Suprapubic skin (tissue), 4 donors: ENCODE results near the gene RNGTT. TPM values are rescaled to one million over a fixed set of nuclear protein-coding genes. Genes with fewer than 3 reads are reported as not detected.

Experiments
- DNase-seq, 2 donors: peaks; one replicate each; pipeline ENCODE4 v3.0.0-alpha.2; 2019; ENCODE audit warnings: low spot score in 2 of 2
- H3K27ac ChIP-seq: fragments of 200-600 bp; sonication (generic); one replicate; pipeline ENCODE4 v1.5.1; 2019
- H3K27me3 ChIP-seq: fragments of 200-600 bp; sonication (generic); one replicate; pipeline ENCODE4 v1.5.1; 2019
- H3K36me3 ChIP-seq: fragments of 200-600 bp; sonication (generic); one replicate; pipeline ENCODE4 v1.5.1; 2019
- H3K4me1 ChIP-seq: fragments of 200-600 bp; sonication (generic); one replicate; pipeline ENCODE4 v1.5.1; 2019
- H3K4me3 ChIP-seq: fragments of 200-600 bp; sonication (generic); one replicate; pipeline ENCODE4 v1.5.1; 2019; ENCODE audit warnings: mild to moderate bottlenecking
- H3K9me3 ChIP-seq: fragments of 200-600 bp; sonication (generic); one replicate; pipeline ENCODE4 v1.5.1; 2019
- CTCF ChIP-seq, 2 donors: fragments of 200-600 bp in 1 of 2; fragments of 450-650 bp in 1 of 2; sonication (generic) in 1 of 2; IDR thresholded peaks; one replicate each; pipeline ENCODE4 v1.5.1; 2016 to 2019; ENCODE audit warnings: antibody characterized with exemption in 2 of 2, mild to moderate bottlenecking in 1 of 2, moderate library complexity in 1 of 2
- EP300 ChIP-seq: sonication (generic); formaldehyde crosslinking; IDR thresholded peaks from one replicate; pipeline ENCODE4 v1.6.1; 2017; ENCODE audit warnings: antibody characterized with exemption
- POLR2A ChIP-seq, 2 donors: fragments of 450-650 bp; IDR thresholded peaks; one replicate each; pipeline ENCODE4 v1.6.1; 2017; ENCODE audit warnings: antibody characterized with exemption in 2 of 2, mild to moderate bottlenecking in 2 of 2, moderate library complexity in 2 of 2
- POLR2AphosphoS5 ChIP-seq, 3 donors: sonication (generic); formaldehyde crosslinking; IDR thresholded peaks; one replicate each; pipeline ENCODE4 v1.6.1; 2017; ENCODE audit warnings: antibody characterized with exemption in 3 of 3
- WGBS: methylation state at CpG from one replicate; pipeline ENCODE4 v1.1.5; 2018; 5-methylcytosine and 5-hydroxymethylcytosine counted together
- total RNA-seq, 4 donors: library from RNA; depleted of rRNA; stranded (reverse); fragments of >200 nt; gene quantifications; one replicate each; pipeline ENCODE4 v1.1.0, GENCODE V29; 2016

Gene RNGTT
- total RNA-seq, 4 donors from 2014 or later, result 8.6 to 13.6 (median 11.6) TPM

GRCh38 chr6:88612631-88613030 is 350.8 kb downstream of the RNGTT start:
- 92% methylated on average over 5 of the region's 5 CpGs for WGBS

GRCh38 chr6:88611721-88612120 is 351.7 kb downstream of the RNGTT start:
- Histone ChIP-seq H3K4me1 (no peaks in the 10 kb centered on the region), H3K9me3 (no peaks in the 10 kb centered on the region), H3K4me3 (no peak overlapping the region), H3K36me3 (peaks cover 12% of the 10 kb centered on the region), H3K27ac (no peak overlapping the region), H3K27me3 (no peaks in the 10 kb centered on the region)
- 76% methylated on average over 4 of the region's 4 CpGs for WGBS
- TF ChIP-seq CTCF (IDR thresholded peaks at IDR 0.05) (no peak), POLR2AphosphoS5 (IDR thresholded peaks at IDR 0.05) (no peak), EP300 (no peak)
- no peak for DNase-seq

More at GRCh38 chr6:88612631-88613030, 350.8 kb downstream of the RNGTT start:
- TF ChIP-seq POLR2A (IDR thresholded peaks at IDR 0.05) (no peak), POLR2AphosphoS5 (IDR thresholded peaks at IDR 0.05) (no peak), CTCF (IDR thresholded peaks at IDR 0.05) (no peak), EP300 (no peak)
- no peaks in the 10 kb centered on the region for H3K27me3 ChIP-seq
- H3K27ac ChIP-seq, result no peak overlapping the region
- H3K4me1 ChIP-seq, result no peaks in the 10 kb centered on the region
- no peak for DNase-seq
- H3K36me3 ChIP-seq, result peaks cover 12% of the 10 kb centered on the region
- no peak overlapping the region for H3K4me3 ChIP-seq
- H3K9me3 ChIP-seq, result no peaks in the 10 kb centered on the region

GRCh38 chr6:88609983-88610382 is 353.4 kb downstream of the RNGTT start:
- H3K4me3 ChIP-seq, result no peak overlapping the region
- 86% methylated on average over 3 of the region's 3 CpGs for whole genome bisulfite sequencing
- DNase-seq, result no peak

GRCh38 chr6:88605271-88605670 is 358.1 kb downstream of the RNGTT start:
- Histone ChIP-seq H3K4me1 (no peaks in the 10 kb centered on the region), H3K27me3 (no peaks in the 10 kb centered on the region), H3K4me3 (no peak overlapping the region), H3K36me3 (no peaks in the 10 kb centered on the region), H3K9me3 (no peaks in the 10 kb centered on the region), H3K27ac (no peak overlapping the region)
- 77% methylated on average over 3 of the region's 3 CpGs for WGBS
- DNase-seq, result no peak
- no peak for TF ChIP-seq EP300
- no peak for TF ChIP-seq POLR2AphosphoS5 (IDR thresholded peaks at IDR 0.05)
- TF ChIP-seq CTCF (IDR thresholded peaks at IDR 0.05), result no peak
- no peak for TF ChIP-seq POLR2A (IDR thresholded peaks at IDR 0.05)

More at GRCh38 chr6:88609983-88610382, 353.4 kb downstream of the RNGTT start:
- no peaks in the 10 kb centered on the region for H3K9me3 ChIP-seq
- no peak for TF ChIP-seq EP300
- TF ChIP-seq POLR2A (IDR thresholded peaks at IDR 0.05), result no peak
- TF ChIP-seq CTCF (IDR thresholded peaks at IDR 0.05), result no peak
- no peak for TF ChIP-seq POLR2AphosphoS5 (IDR thresholded peaks at IDR 0.05)
- peaks cover 12% of the 10 kb centered on the region for H3K36me3 ChIP-seq
- no peaks in the 10 kb centered on the region for H3K27me3 ChIP-seq
- no peak overlapping the region for H3K27ac ChIP-seq
- no peaks in the 10 kb centered on the region for H3K4me1 ChIP-seq

GRCh38 chr6:88599571-88599970 is 363.8 kb downstream of the RNGTT start:
- 80% methylated on average over 6 of the region's 6 CpGs for WGBS
- Histone ChIP-seq H3K9me3 (no peaks in the 10 kb centered on the region), H3K4me1 (no peaks in the 10 kb centered on the region), H3K4me3 (no peak overlapping the region), H3K36me3 (no peaks in the 10 kb centered on the region), H3K27ac (no peak overlapping the region), H3K27me3 (no peaks in the 10 kb centered on the region)
- TF ChIP-seq EP300 (no peak), POLR2A (IDR thresholded peaks at IDR 0.05) (no peak), POLR2AphosphoS5 (IDR thresholded peaks at IDR 0.05) (no peak), CTCF (IDR thresholded peaks at IDR 0.05) (no peak)
- DNase-seq, result no peak
